Prostate gland (tissue), 2 donors: ENCODE data around the gene DCUN1D2.

Source experiments
- POLR2A ChIP-seq: fragments of 450-650 bp; IDR thresholded peaks from one replicate; pipeline ENCODE4 v1.6.1; 2016; ENCODE audit warnings: antibody characterized with exemption, mild to moderate bottlenecking
- TF ChIP-seq, protein P1 (sequence below), 4 experiments: fragments of 200-600 bp in 2 of 4; fragments of 450-650 bp in 2 of 4; sonication (generic) in 2 of 4; IDR thresholded peaks; 1 replicate in 3 of 4; 2 replicates in 1 of 4; pipeline ENCODE4 v1.5.1; 2016 to 2019; ENCODE audit warnings: antibody characterized with exemption in 4 of 4, mild to moderate bottlenecking in 2 of 4, moderate library complexity in 2 of 4

GRCh38 chr13:113468029-113468428 is 22.5 kb downstream of the DCUN1D2 start:
- TF ChIP-seq POLR2A: no peak
- TF ChIP-seq, protein P1, sequence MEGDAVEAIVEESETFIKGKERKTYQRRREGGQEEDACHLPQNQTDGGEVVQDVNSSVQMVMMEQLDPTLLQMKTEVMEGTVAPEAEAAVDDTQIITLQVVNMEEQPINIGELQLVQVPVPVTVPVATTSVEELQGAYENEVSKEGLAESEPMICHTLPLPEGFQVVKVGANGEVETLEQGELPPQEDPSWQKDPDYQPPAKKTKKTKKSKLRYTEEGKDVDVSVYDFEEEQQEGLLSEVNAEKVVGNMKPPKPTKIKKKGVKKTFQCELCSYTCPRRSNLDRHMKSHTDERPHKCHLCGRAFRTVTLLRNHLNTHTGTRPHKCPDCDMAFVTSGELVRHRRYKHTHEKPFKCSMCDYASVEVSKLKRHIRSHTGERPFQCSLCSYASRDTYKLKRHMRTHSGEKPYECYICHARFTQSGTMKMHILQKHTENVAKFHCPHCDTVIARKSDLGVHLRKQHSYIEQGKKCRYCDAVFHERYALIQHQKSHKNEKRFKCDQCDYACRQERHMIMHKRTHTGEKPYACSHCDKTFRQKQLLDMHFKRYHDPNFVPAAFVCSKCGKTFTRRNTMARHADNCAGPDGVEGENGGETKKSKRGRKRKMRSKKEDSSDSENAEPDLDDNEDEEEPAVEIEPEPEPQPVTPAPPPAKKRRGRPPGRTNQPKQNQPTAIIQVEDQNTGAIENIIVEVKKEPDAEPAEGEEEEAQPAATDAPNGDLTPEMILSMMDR (IDR thresholded peaks at IDR 0.05): no peak
